Measurements from ENCODE around the gene TMEM107.
"Not testable (repeated sequence)": the region's sequence is repeated elsewhere in the genome, so short reads cannot be mapped to it uniquely, and the experiment has no call there.

The TMEM107 gene

DNA sequence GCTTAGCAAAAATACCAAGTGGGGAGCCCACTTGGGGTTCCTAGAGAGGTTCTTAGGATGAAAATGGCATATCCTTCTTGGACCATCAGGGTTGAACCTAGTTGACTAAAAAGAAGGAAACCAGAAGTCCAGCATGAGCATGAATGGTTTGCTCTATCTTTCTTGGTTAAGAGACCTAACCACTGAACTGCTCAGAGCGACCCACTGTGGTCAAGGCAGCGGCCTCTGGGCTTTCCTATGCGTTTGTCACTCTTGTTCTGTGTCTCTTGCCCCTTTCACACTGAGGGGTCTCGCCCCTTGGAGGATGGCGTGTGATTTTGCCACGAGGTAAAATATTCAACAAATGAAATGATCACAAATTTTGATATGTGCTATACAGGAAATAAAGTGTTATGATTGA lies 14.3 kb upstream of the TMEM107 start:
- intact Hi-C loops (cut with DNase I) = no loop called here
- DNase-seq = peak in 1 of 10 donors; percentile 43

DNA sequence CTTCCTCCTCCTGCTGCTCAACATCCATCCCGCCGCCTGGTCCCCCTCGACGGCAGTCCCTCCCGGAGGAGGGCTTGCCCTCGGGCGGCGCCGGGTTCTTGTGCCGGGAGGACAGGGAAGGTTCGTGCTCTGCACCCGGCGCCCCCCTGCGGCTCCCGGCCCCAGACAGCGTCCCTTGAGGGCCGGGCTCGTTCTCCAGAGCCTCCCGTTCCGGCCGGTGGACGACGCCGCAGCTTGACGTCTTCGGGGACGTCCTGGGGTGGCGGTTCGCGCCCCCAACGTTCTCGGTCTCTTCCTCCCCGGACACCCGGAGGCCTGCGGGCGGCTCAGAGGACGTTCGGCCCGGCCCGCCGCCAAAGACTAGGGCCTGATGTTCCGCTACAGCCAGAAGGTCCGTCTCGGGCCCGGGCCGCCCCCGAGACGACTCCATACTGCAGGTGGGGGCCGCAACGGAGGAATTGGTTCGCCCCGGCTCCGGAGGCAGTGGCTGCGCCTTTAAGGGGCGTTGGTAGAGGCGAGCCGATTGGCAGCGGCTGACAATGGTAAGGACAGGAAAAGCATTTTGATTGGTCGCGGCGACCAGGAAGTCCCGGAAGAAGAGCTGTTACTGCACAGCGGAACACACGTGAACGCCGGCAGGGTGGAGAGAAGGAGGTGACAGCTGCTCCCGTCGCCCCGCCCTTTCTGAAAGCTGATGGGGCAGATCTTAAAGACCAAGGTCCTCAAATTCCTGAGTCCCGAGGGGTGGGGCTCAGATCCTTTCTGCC lies 13.7 kb upstream of the TMEM107 start, which contains the start of gene BORCS6:
TSS of gene BORCS6 (minus strand) at position 470 of the 767 bp plus-strand sequence. CDS start at position 430, 40 bp downstream.
- intact Hi-C loops (cut with DNase I) = no loop called here

DNA sequence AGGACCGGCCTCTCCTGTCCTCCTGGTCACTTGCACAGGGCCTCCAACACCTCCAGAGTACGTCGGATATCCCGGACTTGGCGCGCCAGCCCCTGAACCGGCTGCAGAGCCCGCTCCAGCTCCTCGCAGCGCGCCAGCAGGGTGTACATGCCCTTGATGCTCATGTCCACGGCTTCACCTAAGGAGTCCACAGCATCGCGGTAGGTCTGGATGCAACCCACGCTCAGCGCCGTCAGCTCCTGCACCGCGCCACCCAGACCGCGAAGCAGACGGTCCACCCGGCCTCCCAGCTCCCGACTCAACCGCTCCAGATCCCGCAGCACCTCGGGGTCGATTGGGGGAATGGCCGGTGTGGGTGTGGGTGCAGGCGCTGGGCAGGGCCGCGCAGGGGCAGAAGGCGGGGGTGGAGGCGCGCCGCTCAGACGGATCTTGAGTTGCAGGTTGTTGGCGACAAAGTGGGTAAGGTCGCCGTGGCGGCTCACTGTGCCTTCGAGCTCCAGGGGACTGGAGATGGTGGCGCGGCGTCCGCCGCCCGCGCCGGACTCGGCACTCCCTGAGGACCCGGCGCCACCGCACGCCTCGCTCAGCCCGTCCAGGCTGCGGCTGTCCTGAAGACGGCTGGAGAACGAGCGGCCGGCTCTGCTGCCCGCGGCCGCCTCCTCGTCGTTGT lies 13.0 kb upstream of the TMEM107 start:
- peak in 4 of 10 donors; percentile 25 to 82 (median 78) for DNase-seq
- intact Hi-C loops (cut with DNase I) = no loop called here

More for the DNA sequence above, 13.7 kb upstream of the TMEM107 start, which contains the start of gene BORCS6:
- peak; percentile 98 to 100 (median 99) for DNase-seq

DNA sequence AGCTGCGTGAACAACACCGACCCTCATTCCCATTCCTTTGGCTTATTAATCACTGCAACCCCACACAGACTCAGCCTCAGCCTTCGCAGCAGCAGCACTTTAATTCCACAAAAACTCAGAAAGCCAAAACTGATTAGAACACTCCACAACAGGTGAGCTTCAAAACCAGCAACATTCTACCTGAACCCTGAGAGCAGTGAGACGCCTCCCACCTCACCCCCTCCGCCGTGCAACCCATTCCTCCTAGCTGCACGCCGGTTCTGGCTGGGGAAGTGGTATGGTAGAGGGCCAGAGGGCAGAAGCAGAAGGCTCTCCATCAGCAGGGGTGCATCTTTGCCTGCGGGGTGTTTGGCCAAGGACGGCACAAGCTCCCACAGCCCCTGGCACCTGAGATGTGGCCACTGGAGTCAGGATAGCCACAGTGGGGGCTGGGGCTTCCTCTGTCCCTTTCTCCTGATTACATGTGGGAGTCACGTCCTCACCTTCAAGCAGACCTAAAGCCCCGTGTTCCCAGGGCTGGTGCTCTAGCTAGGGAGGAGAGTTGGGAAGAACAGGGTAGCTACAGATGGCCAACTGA lies 12.2 kb upstream of the TMEM107 start:
- peak in 3 of 10 donors; percentile 59 to 73 (median 61) for DNase-seq
- intact Hi-C loops (cut with DNase I) = no loop called here

DNA sequence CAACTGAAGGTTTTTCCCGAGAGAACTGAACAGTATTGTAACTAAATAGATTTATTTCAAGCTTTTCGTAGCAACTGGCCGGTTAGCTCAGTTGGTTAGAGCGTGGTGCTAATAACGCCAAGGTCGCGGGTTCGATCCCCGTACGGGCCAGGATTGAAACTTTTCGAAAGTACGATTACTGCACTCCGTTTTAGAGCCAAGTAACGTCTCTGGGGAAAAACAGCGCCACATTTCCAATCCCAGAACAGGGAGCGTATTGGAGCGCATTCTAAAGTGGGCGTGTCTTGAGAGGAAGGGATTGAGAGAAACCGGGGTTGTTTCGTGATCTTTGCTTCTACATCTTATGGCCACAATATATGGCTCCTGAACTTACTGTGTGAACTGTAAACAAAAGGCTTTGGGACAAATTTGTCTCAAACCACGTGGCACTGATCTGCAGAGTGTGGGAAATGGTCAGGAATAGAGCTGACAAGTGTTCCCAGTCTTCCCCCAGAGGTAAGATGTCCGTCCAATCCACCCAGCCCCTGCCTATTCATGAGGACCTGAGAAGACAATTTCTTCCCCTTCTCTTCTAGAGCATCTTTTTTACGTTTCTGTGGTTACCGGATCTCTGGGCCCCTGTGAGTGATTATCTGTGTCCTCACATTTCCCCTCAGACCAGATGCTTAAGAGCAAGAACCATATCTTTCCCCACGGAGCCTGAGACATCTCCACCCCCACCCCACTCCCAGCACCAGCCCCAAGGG lies 11.5 kb upstream of the TMEM107 start:
- intact Hi-C loops (cut with DNase I) = loop anchor here (2.0 kb wide), 2 partner anchors 25 to 67 kb away; partner anchors contain the start of gene VAMP2
- DNase-seq = peak; percentile 71 to 96 (median 80)

DNA sequence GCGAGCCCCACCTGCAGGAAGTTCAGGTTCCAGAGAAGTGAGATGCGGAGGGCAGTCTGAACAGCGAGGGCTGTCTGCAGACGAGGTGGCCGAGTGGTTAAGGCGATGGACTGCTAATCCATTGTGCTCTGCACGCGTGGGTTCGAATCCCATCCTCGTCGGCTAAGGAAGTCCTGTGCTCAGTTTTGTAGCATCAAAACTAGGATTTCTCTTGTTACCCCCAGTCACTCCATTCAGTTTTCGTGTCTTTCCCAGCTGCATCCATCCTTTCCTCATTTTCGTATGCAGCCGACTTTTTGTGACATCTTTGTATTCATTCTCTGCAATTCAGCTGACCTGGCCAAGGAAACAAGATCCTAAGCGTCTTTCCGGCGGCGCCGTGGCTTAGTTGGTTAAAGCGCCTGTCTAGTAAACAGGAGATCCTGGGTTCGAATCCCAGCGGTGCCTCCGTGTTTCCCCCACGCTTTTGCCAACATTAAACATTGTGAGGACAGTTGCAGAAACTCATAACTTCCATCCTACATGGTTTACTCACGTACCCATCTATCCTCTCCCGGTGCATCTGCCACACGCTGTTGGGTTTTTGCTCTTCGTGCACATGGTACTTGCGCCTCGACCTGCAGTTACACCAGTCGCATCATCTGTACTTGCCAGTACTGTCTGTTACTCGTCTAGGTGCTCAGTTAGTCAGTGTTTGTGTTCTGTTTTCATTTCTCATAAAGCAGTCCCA lies 10.8 kb upstream of the TMEM107 start:
- intact Hi-C loops (cut with DNase I) = loop anchor here (1.0 to 2.0 kb wide), 3 partner anchors 24 to 66 kb away; partner anchors contain the start of gene VAMP2
- peak; percentile 86 to 99 (median 91) for DNase-seq

DNA sequence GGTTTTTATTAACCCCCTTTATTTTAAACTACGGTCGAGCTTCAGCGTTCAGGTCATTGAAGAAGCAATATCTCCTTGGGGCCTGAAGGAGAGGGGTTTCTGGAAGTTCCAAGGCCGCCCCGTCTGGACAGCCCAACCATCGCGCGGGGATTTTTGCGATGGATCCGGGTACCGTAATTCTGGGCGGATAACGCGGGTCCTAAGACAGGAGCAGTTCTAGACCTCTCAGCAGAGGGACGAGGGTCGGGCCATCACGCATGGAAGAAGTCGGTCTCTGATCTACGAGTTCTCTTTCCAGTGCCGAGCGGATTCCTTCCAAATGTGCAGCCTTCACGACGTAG lies 10.2 kb upstream of the TMEM107 start:
- intact Hi-C loops (cut with DNase I) = loop anchor here (1.0 to 2.0 kb wide), 3 partner anchors 24 to 66 kb away; partner anchors contain the start of gene VAMP2
- DNase-seq = no peak

DNA sequence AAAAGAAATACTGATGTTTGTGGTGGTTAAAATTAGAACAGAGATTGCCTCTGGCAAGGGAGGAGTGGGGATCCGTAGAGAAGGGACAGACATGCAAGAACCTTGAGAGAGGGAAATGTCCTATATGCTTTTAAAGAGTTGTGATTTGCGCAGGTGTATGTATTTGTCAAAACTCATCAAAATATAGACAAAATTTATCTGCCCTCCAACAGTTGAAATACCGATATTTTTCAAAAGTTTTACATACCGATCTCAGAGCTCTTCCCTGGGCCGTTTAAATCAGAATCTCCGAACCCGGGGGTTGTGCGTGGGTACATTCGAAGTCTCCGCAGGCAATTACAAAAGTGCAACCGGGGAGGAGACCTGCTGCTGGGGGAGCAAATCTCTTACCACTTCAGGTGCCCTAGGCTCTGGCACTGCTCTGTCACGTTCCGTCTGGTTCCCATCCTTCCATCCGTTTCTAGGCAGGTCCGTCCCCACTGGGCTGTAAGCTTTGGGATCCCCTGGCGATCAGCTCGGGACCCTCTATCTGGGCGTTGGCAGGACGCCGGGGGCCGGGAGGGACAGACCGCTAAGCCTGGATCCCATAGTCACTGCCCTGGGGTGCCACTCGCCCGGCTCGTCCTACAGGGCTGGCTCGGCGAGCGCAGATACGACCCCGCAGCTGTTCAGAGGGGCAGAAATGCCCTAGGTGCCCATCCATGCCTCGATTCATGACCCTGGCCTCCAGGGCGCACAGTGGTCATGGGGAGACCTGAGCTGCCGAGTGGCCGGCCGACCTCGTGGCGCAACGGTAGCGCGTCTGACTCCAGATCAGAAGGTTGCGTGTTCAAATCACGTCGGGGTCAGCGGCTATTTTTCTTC lies 9.6 kb upstream of the TMEM107 start:
- intact Hi-C loops (cut with DNase I) = loop anchor here (1.0 to 2.0 kb wide), 3 partner anchors 23 to 65 kb away; partner anchors contain the start of gene VAMP2

DNA sequence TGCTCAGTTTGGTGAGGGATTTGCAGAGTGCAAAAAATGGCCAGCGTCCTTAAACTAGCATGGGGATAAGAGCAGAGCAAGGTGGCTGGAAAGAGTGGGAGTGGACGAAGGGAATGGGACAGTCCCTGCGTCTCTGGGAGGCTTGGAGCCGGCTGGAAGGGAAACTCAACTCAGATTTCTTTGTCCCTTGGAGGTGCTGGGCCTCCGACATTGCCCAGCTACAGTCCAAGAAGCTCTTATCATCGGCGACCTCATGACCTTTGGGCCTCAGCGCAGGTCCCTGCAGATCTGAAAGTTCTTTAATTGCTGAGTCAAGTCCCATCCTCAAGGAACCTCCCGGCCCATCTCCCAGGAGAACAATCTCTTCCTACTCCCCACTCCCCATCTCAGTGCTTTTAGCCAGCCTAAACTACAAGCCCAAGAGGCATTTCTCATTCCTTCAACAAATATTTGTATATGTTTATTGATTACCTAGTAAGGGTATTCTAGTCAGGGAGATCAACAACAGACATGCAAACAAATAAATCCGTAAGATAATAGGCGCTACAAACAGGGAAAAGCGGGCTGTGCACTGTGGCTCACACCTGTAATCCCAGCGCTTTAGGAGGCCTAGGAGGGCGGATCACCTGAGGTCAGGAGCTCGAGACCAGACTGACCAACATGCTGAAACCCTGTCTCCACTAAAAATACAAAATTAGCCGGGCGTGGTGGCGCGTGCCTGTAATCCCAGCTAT lies 985 bp upstream of the TMEM107 start:
- DNase-seq = peak in 3 of 10 donors; percentile 30 to 49 (median 45)
- intact Hi-C loops (cut with DNase I) = no loop called here

More for the DNA sequence above, 9.6 kb upstream of the TMEM107 start:
- DNase-seq = peak; percentile 83 to 98 (median 89)

DNA sequence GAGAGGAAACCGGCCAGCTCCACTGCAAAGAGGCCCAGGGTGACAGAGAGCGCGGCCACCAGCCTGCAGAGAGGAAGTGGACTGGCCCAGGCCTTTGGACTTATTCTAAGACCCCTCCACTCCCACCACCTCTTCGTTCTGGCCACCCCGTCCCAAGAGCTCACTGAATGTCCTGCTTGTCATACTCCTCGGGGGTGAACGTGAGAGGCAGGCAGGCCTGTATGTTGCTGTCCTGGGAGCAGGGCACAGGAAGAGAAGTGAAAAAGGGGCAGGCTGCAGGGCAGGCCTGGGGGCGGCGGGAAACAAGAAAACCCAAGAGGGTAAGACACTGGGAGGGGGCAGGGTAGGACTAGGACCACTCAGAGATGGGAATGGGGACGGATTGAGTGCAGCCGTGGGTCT lies 384 bp downstream of the TMEM107 start:
- intact Hi-C loops (cut with DNase I) = no loop called here
- DNase-seq = peak in 1 of 10 donors; percentile 80

DNA sequence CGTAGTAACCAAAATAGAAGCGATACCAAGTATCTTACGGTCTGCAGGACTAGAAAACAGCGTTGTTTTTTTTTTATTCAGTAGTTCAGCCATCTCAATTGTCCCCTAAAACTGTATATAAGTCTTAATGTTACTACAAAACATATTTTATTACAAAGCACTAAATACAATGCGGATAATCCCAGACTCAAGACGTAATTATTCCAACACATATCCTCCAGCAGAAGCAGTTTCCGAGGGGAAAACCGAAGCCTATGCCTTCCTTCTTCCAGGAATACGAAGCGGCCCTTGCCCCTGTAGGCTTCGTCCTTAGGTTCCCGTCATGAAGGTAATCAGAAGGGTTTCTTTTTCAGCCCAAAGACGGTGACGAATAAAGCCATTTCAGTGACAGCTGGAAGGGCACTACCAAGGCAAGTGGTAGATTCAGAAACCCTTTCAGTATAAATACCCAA lies 2.3 kb downstream of the TMEM107 start:
- intact Hi-C loops (cut with DNase I) = loop anchor here (1.0 kb wide), 1 partner anchor 10 kb away; no protein-coding TSS in a partner anchor
- DNase-seq = peak in 1 of 10 donors; percentile 59

DNA sequence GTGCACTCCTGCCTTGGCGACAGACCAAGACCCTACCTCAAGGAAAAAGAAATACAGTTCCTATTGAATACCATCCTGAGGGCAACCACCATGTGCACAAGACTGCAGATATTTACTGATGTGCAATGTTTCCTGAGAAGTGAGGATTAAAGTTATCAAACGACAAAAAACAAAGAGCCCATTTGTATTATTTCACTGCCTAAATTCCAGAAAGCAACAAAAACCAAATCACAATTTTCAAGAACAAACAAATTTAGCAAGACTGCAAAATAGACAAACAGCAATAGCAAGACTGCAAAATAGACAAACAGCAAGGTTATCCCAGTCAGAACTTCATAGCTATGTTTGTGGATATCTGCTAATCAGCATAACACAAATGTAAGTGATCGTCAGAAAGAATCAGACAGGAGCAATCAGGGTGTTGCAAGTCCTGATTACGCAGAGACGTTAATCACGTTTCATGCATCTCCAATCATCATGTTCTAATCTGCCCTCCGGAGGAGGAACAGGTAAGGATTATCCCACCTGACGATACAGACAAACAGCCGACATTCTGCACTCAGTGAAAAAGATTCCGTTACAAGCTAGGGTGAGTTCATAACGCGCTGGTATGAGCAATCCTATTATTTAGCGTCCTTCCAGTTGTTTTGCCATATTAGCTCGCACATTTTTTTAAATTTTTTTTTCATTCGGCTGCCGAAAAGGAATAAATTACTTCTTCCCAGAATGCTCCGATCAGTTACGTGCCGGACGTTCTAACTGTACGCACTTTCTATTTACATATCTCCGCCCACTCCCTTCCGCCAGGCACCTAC lies 2.9 kb downstream of the TMEM107 start:
- intact Hi-C loops (cut with DNase I) = loop anchor here (1.0 kb wide), 1 partner anchor 9 kb away; no protein-coding TSS in a partner anchor
- peak in 9 of 10 donors; percentile 62 to 96 (median 79) for DNase-seq

DNA sequence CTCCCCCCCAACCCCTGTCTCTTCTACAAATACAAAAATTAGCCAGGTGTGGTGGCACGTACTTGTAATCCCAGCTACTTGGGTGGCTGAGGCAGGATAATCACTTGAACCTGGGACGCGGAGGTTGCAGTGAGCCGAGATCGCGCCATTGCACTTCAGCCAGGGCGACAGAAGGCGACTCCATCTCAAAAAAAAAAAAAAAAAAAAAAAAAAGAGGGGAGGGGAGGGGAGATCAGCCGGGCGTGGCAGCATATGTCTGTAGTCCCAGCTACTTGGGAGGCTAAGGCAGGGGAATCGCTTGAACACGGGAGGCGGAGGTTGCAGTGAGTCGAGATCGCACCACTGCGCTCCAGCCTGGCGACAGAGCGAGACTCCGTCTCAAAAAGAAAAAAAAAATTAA lies 6.0 kb downstream of the TMEM107 start:
- intact Hi-C loops (cut with DNase I) = not testable (repeated sequence)
- peak in 2 of 10 donors; percentile 22 to 32 for DNase-seq

DNA sequence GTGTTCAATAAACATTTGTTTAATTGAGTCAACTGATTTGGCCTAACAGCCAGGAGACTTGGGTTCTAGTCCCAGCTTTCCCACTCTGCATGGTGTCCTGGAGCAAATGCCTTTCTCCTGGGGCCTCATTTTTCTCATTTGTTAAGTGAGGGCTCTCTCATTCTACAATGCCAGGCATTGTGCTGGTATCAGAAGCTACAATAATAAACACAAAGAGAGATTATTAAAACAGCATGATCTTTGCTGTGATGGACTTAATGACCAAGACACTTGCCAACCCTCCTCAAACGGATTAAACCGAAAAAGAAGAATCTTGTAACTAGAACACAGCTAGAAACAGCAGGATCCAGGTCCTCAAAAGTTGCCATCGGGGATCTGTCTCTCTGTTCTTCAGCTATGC lies 8.7 kb downstream of the TMEM107 start:
- intact Hi-C loops (cut with DNase I) = no loop called here
- DNase-seq = peak in 2 of 10 donors; percentile 2 to 16

DNA sequence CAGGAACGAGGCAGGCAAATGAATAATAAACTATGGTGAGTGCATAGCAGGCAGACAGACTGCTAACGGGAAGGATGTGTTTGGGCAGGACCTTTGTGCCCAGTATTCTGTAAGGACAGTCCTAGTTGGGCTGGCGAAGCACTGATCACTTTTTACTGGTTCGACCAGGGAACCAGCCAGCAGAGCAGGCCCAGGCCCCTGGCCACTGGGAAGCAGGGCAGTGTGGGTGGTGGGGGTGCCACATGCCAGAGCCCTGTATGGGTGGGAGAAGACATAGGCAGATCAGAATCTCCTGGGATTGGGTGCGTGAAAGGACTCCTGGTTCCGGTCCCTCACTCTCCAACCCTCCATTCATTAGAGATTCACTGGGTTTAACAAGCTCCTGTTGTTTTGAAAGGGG lies 9.4 kb downstream of the TMEM107 start:
- intact Hi-C loops (cut with DNase I) = no loop called here
- peak in 3 of 10 donors; percentile 8 to 62 (median 31) for DNase-seq

DNA sequence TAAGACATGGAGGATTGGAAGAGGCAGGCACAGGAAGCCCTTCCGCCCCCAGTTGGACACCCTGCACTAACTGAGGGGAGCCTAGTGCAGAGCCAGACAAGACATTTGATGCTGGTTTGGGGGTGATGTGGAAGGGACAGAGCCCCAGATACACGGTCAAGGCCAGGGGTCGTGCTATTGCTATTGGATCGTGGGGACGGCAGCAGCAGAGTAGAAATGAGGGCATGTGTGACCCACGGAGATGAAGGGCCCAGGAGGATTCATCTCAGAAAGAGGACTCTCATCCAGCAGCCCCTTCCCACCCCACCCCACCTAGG lies 11.4 kb downstream of the TMEM107 start:
- DNase-seq = peak in 3 of 10 donors; percentile 30 to 51 (median 47)
- intact Hi-C loops (cut with DNase I) = loop anchor here (1.0 kb wide), 1 partner anchor 9 kb away; no protein-coding TSS in a partner anchor

Data from posterior cingulate gyrus (tissue), 11 donors.